HG03064 (cell line): ENCODE data around the gene PVALB.
"Not testable (repeated sequence)": the region's sequence is repeated elsewhere in the genome, so short reads cannot be mapped to it uniquely, and the experiment has no call there.

ENCODE experiments used
- ATAC-seq: cut with Tn5 transposase; IDR thresholded peaks from one replicate; pipeline ENCODE4 v1.9.1; 2021; ENCODE audit warnings: low read depth; ENCODE audit not compliant: unreplicated experiment

The PVALB gene

GRCh38 chr22:36759481-36760159, 57.2 kb downstream of the PVALB start:
- no peak for ATAC-seq

GRCh38 chr22:36758792-36759271, 58.0 kb downstream of the PVALB start:
- no peak for ATAC-seq

GRCh38 chr22:36757668-36758211, 59.1 kb downstream of the PVALB start:
- ATAC-seq = no peak

- ATAC-seq = no peak
These were observed 59.8 kb downstream of the PVALB start for GRCh38 chr22:36756746-36757655.

- ATAC-seq = no peak
These were observed 60.8 kb downstream of the PVALB start for GRCh38 chr22:36756031-36756430.

- ATAC-seq = no peak
These were observed 61.5 kb downstream of the PVALB start for GRCh38 chr22:36755316-36755715.

GRCh38 chr22:36754881-36755280, 62.0 kb downstream of the PVALB start:
- ATAC-seq = not testable (repeated sequence)

- no peak for ATAC-seq
These were observed 62.9 kb downstream of the PVALB start for GRCh38 chr22:36753916-36754315.

GRCh38 chr22:36753120-36753802, 63.6 kb downstream of the PVALB start:
- no peak for ATAC-seq
